ENCODE results near the gene INPP5K.
"Not testable (repeated sequence)": the region's sequence is repeated elsewhere in the genome, so short reads cannot be mapped to it uniquely, and the experiment has no call there.

Gene INPP5K

DNA sequence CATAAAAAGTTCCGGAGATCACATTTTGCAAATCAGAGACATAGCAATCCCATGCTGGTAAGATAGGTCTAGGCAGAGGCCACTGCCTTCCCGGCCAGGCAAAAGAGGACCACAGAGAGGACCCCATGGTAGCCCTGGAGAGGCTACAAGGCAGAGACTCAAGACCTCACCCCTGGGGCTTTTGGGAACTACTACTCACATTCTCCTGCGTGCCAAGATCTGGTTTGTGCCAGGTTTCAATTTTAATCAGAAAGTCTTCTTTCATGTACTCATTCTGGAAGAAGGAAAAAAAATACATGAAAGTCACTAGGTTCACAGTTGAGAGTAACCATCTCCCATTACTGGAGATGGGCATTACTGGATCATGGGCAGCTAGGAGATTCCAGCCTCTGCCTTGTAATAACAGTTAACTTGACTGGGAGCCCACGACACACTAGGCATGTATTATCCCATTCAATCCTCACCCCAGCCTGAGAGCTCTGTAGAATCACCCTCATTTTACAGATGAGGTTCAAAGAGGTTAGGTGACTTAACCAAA is 25.0 kb upstream of the INPP5K start:
- H3K27me3 ChIP-seq (ENCODE audit: control insufficient read depth in 1 of 2, insufficient read depth in 2 of 2, low read length in 2 of 2), result no peaks in the 10 kb centered on the region
- H3K36me3 ChIP-seq (ENCODE audit: insufficient read depth, low read length), result peaks cover 52% of the 10 kb centered on the region

DNA sequence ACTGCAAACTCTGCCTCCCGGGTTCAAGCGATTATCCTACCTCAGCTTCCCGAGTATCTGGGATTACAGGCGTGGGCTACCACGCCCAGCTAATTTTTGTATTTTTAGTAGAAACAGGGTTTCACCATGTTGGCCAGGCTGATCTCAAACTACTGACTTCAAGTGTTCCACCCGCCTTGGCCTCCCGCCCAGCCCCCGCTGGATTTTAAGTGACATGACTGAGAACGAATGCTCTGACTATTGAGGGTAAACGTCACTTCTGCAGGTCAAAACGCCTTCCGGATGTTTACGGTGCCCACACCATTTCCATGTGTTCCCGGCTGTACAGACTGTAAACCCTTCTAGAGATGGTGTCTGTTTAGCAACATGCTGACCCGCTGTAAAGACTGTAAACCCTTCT is 23.4 kb upstream of the INPP5K start:
- H3K36me3 ChIP-seq (ENCODE audit: insufficient read depth, low read length), result peaks cover 58% of the 10 kb centered on the region
- H3K4me3 ChIP-seq (ENCODE audit: low read depth in 1 of 2, low read length in 2 of 2), result no peak overlapping the region
- H3K9me3 ChIP-seq (ENCODE audit: low read length), result no peaks in the 10 kb centered on the region
- H3K9ac ChIP-seq (ENCODE audit: low read length), result no peak overlapping the region
- H3K27ac ChIP-seq (ENCODE audit: low read depth, low read length), result no peak overlapping the region
- no peaks in the 10 kb centered on the region for H3K4me1 ChIP-seq (ENCODE audit: insufficient read depth, low read length)
- H3K27me3 ChIP-seq (ENCODE audit: control insufficient read depth in 1 of 2, insufficient read depth in 2 of 2, low read length in 2 of 2), result no peaks in the 10 kb centered on the region

More for the DNA sequence above, 25.0 kb upstream of the INPP5K start:
- Histone ChIP-seq H3K9me3 (ENCODE audit: low read length) (no peaks in the 10 kb centered on the region), H3K4me1 (ENCODE audit: insufficient read depth, low read length) (no peaks in the 10 kb centered on the region), H3K9ac (ENCODE audit: low read length) (no peak overlapping the region), H3K4me3 (ENCODE audit: low read depth in 1 of 2, low read length in 2 of 2) (no peak overlapping the region), H3K27ac (ENCODE audit: low read depth, low read length) (no peak overlapping the region)

DNA sequence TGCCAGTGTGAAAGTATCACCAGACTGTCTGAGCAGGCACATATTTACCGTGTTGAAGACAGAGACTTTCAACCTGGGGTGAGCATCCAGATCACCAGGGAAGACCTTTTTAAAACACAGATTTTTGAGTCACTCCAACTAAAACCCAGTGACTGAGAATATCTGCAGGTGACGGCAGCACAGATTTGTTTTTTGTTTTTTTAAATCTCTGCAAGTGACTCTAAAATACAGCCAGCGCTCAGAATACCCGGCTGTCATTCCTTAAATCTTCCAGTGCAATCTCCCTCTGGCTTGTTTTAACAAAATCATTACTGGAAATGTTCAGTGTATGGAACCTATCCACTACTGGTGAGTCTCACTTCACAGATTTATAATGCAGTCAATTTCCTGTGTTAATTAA is 19.3 kb upstream of the INPP5K start:
- no peak overlapping the region for H3K4me3 ChIP-seq (ENCODE audit: low read depth in 1 of 2, low read length in 2 of 2)
- peaks cover 66% of the 10 kb centered on the region for H3K36me3 ChIP-seq (ENCODE audit: insufficient read depth, low read length)
- H3K4me1 ChIP-seq (ENCODE audit: insufficient read depth, low read length), result no peaks in the 10 kb centered on the region
- no peaks in the 10 kb centered on the region for H3K9me3 ChIP-seq (ENCODE audit: low read length)
- no peaks in the 10 kb centered on the region for H3K27me3 ChIP-seq (ENCODE audit: control insufficient read depth in 1 of 2, insufficient read depth in 2 of 2, low read length in 2 of 2)
- H3K9ac ChIP-seq (ENCODE audit: low read length), result no peak overlapping the region
- H3K27ac ChIP-seq (ENCODE audit: low read depth, low read length), result no peak overlapping the region

DNA sequence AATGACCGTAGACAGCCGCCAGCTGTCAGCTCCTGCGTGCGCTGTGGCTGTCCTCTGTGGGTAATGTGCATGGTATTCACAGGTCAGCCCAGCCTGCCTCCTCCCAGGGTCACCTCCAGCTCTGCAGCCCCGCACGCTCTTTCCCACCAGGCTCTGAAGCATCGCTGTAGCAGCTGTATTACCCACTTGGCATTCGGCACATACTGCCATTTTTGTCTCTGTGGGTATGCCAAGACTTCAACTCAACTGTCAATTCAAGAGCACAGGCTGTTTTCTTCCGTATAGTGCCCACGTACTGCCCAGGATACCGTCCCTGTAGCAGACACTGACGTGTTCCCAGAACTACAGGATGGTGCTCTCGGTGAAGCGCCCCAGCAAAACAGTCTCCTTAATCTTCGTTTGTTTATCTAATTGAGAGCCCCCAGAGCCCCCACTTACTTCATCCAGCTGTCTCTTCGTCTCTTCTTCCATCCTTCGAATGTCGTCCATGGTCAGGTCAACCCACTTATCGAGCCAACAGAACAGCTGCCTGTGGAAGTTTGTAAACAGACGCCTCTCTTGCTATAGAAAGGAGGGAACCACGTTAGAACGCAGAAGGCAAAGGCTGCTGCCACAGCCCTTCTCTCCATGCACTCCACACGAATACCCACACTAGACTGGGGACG is 17.4 kb upstream of the INPP5K start:
- Histone ChIP-seq H3K9me3 (ENCODE audit: low read length) (no peaks in the 10 kb centered on the region), H3K4me1 (ENCODE audit: insufficient read depth, low read length) (no peaks in the 10 kb centered on the region), H3K27ac (ENCODE audit: low read depth, low read length) (no peak overlapping the region), H3K4me3 (ENCODE audit: low read depth in 1 of 2, low read length in 2 of 2) (no peak overlapping the region), H3K36me3 (ENCODE audit: insufficient read depth, low read length) (peaks cover 62% of the 10 kb centered on the region), H3K9ac (ENCODE audit: low read length) (no peak overlapping the region), H3K27me3 (ENCODE audit: control insufficient read depth in 1 of 2, insufficient read depth in 2 of 2, low read length in 2 of 2) (no peaks in the 10 kb centered on the region)

DNA sequence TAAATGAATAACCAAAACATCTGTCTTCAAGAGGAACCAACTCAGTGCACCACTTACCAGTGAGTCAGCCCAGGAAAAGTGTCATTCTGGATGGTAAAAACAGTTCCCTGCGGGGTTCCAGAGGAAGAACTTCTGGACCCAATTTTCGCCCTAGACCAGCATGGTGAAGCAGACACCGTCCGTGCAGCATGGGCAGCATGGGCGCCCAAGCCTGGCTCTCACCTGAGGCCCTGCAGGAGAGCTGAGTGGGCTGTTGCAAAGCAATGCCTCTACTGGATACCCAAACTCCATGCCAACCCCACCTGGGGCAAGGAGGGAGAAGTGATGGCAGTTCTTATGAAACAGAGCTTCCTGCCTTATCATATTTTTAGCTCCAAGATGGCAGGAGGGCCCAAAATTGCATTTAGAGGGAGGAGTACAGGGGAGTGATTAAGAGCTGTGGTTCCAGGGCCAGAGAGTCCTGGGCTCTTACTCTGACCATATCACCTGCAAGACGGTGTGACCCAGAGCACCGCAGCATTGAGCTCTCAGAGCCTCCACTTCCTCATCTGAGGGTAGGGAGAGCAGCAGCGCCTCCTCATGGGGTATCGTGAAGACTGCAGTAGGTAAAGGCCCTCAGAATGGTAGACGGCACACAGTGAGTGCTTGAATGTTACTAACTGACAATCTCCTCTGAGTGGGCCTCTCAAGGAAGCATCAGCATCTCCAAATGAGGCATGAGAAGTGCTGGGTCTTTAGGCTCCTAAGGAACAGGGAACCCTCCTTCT is 16.6 kb upstream of the INPP5K start:
- no peak overlapping the region for H3K27ac ChIP-seq (ENCODE audit: low read depth, low read length)
- no peak overlapping the region for H3K4me3 ChIP-seq (ENCODE audit: low read depth in 1 of 2, low read length in 2 of 2)

DNA sequence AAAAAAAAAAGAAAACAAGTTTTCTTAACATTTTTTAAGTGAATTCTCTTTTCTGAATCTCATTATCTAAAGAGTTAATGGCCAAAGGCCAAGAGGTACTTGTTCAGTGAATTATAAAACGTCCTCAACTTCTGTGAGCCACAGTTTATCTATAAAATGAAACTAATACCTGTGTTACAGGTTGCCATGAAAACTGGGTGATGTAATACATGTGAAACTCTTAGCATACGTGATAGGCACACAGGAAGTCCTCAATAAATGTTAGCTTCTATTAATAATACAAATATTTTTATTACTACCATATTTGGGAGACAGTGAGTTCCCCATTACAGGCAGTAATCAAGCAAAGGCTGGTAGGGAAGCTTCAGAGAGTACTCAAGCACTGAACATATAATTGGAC is 13.5 kb upstream of the INPP5K start:
- Histone ChIP-seq H3K27ac (ENCODE audit: low read depth, low read length) (no peak overlapping the region), H3K27me3 (ENCODE audit: control insufficient read depth in 1 of 2, insufficient read depth in 2 of 2, low read length in 2 of 2) (no peaks in the 10 kb centered on the region), H3K9ac (ENCODE audit: low read length) (no peak overlapping the region), H3K36me3 (ENCODE audit: insufficient read depth, low read length) (peaks cover 46% of the 10 kb centered on the region), H3K9me3 (ENCODE audit: low read length) (no peaks in the 10 kb centered on the region), H3K4me1 (ENCODE audit: insufficient read depth, low read length) (no peaks in the 10 kb centered on the region), H3K4me3 (ENCODE audit: low read depth in 1 of 2, low read length in 2 of 2) (no peak overlapping the region)

More for the DNA sequence above, 16.6 kb upstream of the INPP5K start:
- peaks cover 54% of the 10 kb centered on the region for H3K36me3 ChIP-seq (ENCODE audit: insufficient read depth, low read length)
- no peaks in the 10 kb centered on the region for H3K4me1 ChIP-seq (ENCODE audit: insufficient read depth, low read length)
- no peaks in the 10 kb centered on the region for H3K27me3 ChIP-seq (ENCODE audit: control insufficient read depth in 1 of 2, insufficient read depth in 2 of 2, low read length in 2 of 2)
- no peaks in the 10 kb centered on the region for H3K9me3 ChIP-seq (ENCODE audit: low read length)
- H3K9ac ChIP-seq (ENCODE audit: low read length), result no peak overlapping the region

DNA sequence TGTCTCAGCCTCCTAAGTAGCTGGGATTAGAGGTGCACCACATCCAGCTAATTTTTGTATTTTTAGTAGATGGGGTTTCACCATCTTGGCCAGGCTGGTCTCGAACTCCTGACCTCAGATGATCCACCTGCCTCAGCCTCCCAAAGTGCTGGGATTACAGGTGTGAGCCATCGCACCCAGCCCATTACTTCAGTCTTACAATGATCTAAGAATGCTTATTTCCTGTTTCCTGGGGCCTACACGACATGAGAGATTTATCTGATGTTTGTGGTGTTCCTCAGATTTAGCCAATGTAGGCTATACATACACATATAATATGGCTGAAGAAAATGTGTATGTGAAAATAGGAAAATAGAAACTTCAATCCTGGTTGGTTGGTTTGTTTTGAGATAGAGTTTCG is 10.5 kb upstream of the INPP5K start:
- peaks cover 18% of the 10 kb centered on the region for H3K36me3 ChIP-seq (ENCODE audit: insufficient read depth, low read length)
- H3K27me3 ChIP-seq (ENCODE audit: control insufficient read depth in 1 of 2, insufficient read depth in 2 of 2, low read length in 2 of 2); H3K9ac ChIP-seq (ENCODE audit: low read length); H3K4me3 ChIP-seq (ENCODE audit: low read depth in 1 of 2, low read length in 2 of 2); H3K27ac ChIP-seq (ENCODE audit: low read depth, low read length); H3K9me3 ChIP-seq (ENCODE audit: low read length); H3K4me1 ChIP-seq (ENCODE audit: insufficient read depth, low read length): not testable (repeated sequence)

DNA sequence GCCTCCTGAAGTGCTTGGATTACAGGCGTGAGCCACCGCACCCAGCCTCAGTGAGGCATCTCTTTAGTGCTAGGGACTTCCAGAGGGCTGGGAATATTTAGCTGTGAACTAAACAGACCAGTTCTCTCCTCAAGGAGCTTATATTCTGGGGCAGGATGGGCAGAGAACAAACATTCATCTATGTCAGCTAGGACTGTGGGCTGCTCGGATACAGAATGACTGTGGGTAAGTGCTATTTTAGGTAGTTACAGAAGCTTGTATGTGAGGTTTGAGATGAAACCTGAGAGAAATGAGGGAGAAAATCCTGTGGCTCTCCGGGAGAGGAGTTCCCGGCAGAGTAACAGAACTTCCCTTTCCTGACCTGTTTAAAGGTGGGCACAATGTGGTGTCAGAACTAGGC is 6.2 kb upstream of the INPP5K start:
- H3K9me3 ChIP-seq (ENCODE audit: low read length), result no peaks in the 10 kb centered on the region

DNA sequence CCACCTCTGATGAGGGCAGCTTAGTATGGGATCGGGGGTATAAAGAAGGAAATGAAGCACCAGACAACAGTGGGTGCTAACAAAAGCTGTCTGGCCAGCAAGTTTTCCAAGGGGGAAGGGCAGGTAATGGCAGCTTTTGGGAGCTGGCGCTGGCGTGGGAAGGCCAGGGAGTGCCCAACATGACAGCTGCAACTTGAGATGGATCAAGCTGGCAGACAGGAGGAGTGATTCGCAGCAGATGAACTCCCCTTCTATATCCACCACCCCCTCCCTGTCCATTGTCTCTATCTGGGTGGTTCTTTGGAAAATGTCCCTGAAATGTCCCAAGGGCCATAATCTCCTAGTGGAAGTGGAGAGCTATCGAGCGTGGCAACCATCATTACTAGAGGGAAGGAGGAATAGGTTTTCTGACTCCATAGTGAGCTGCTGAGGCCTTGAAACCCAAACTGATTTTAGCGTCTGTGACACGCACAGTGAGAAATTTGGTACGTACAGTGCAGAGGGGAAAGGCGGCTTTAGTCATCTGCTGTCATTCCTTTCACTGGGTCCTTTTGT is 4.8 kb upstream of the INPP5K start:
- Histone ChIP-seq H3K36me3 (ENCODE audit: insufficient read depth, low read length) (peaks cover 26% of the 10 kb centered on the region), H3K9me3 (ENCODE audit: low read length) (no peaks in the 10 kb centered on the region), H3K27me3 (ENCODE audit: control insufficient read depth in 1 of 2, insufficient read depth in 2 of 2, low read length in 2 of 2) (no peaks in the 10 kb centered on the region), H3K4me3 (ENCODE audit: low read depth in 1 of 2, low read length in 2 of 2) (no peak overlapping the region), H3K9ac (ENCODE audit: low read length) (no peak overlapping the region), H3K4me1 (ENCODE audit: insufficient read depth, low read length) (peaks cover 7% of the 10 kb centered on the region), H3K27ac (ENCODE audit: low read depth, low read length) (no peak overlapping the region)

More for the DNA sequence above, 6.2 kb upstream of the INPP5K start:
- Histone ChIP-seq H3K27me3 (ENCODE audit: control insufficient read depth in 1 of 2, insufficient read depth in 2 of 2, low read length in 2 of 2) (no peaks in the 10 kb centered on the region), H3K4me3 (ENCODE audit: low read depth in 1 of 2, low read length in 2 of 2) (no peak overlapping the region), H3K4me1 (ENCODE audit: insufficient read depth, low read length) (peaks cover 4% of the 10 kb centered on the region), H3K9ac (ENCODE audit: low read length) (no peak overlapping the region), H3K27ac (ENCODE audit: low read depth, low read length) (no peak overlapping the region), H3K36me3 (ENCODE audit: insufficient read depth, low read length) (peaks cover 31% of the 10 kb centered on the region)

DNA sequence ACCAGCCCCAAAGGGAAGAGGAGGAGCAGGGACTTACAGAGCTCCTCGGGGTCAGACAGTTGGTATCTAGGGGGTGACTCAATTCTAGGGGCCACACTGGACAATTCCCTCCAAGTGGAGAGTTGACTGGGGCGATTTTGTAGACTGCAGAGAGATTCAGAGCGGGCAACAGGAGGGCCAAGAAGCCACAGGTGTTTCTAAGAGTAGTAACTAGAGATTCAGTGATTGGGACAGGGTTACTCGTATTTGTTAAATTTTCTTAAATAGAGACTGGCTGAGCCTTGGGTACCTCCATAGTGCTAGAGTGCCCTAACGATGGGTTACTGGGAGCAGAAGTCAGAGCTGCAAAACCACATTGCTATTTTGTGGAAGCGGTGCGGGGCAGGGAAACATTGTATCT is 3.3 kb upstream of the INPP5K start:
- Histone ChIP-seq H3K36me3 (ENCODE audit: insufficient read depth, low read length) (peaks cover 21% of the 10 kb centered on the region), H3K27me3 (ENCODE audit: control insufficient read depth in 1 of 2, insufficient read depth in 2 of 2, low read length in 2 of 2) (no peaks in the 10 kb centered on the region), H3K27ac (ENCODE audit: low read depth, low read length) (no peak overlapping the region), H3K9me3 (ENCODE audit: low read length) (no peaks in the 10 kb centered on the region), H3K9ac (ENCODE audit: low read length) (no peak overlapping the region), H3K4me3 (ENCODE audit: low read depth in 1 of 2, low read length in 2 of 2) (no peak overlapping the region), H3K4me1 (ENCODE audit: insufficient read depth, low read length) (peaks cover 18% of the 10 kb centered on the region)

DNA sequence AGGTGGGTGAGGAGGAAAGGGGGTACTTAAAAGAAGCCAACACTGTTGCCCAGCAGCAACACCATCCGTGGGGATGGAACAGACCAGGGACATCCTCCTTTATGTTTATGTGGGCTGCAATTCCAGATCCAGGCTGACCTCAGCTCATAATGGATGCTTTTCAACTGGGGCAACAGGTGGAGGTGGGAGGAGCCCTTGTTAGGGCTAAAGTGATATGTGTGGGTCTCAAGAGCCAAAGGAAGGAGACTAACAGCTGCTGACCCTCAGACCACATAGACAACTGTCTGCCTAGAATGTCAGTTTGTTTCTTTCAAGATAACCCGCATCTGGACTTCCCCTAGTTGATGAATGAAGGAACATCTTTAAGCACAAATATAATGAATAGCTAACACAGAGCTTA is 2.0 kb upstream of the INPP5K start:
- Histone ChIP-seq H3K9ac (ENCODE audit: low read length) (no peak overlapping the region), H3K4me3 (ENCODE audit: low read depth in 1 of 2, low read length in 2 of 2) (no peak overlapping the region), H3K36me3 (ENCODE audit: insufficient read depth, low read length) (peaks cover 24% of the 10 kb centered on the region), H3K27me3 (ENCODE audit: control insufficient read depth in 1 of 2, insufficient read depth in 2 of 2, low read length in 2 of 2) (no peaks in the 10 kb centered on the region), H3K27ac (ENCODE audit: low read depth, low read length) (no peak overlapping the region), H3K9me3 (ENCODE audit: low read length) (no peaks in the 10 kb centered on the region), H3K4me1 (ENCODE audit: insufficient read depth, low read length) (peaks cover 23% of the 10 kb centered on the region)
